Neural progenitor cell (in vitro differentiated cells): ENCODE measurements around the gene PTCD3. TPM values are rescaled to one million over a fixed set of nuclear protein-coding genes. Genes with fewer than 3 reads are reported as not detected.

ENCODE experiments used
- DNase-seq: peaks from one replicate; pipeline ENCODE4 v3.0.0-alpha.2; 2016; ENCODE audit warnings: low spot score
- H2AFZ ChIP-seq: fragments of 200-600 bp; sonication (generic); replicated peaks from 2 replicates; pipeline ENCODE4 v1.6.1; 2016; ENCODE audit warnings: antibody characterized with exemption
- H3F3A ChIP-seq: fragments of 200-600 bp; sonication (generic); 2 replicates; pipeline ENCODE4 v1.6.1; 2016; ENCODE audit warnings: antibody characterized with exemption, low read depth
- H3K27ac ChIP-seq: fragments of 200-600 bp; sonication (generic); 2 replicates; pipeline ENCODE4 v1.5.1; 2016; ENCODE audit warnings: mild to moderate bottlenecking
- H3K27me3 ChIP-seq: fragments of 200-600 bp; sonication (generic); 2 replicates; pipeline ENCODE4 v1.6.1; 2016; ENCODE audit warnings: mild to moderate bottlenecking, moderate library complexity
- H3K36me3 ChIP-seq: fragments of 200-600 bp; sonication (generic); 2 replicates; pipeline ENCODE4 v1.5.1; 2016
- H3K4me1 ChIP-seq: fragments of 200-600 bp; sonication (generic); 2 replicates; pipeline ENCODE4 v1.6.1; 2016; ENCODE audit warnings: mixed run types
- H3K4me2 ChIP-seq: fragments of 200-600 bp; sonication (generic); 2 replicates; pipeline ENCODE4 v1.6.1; 2016
- H3K4me3 ChIP-seq: fragments of 200-600 bp; sonication (generic); 2 replicates; pipeline ENCODE4 v1.5.1; 2016
- H3K79me2 ChIP-seq: fragments of 200-600 bp; sonication (generic); 2 replicates; pipeline ENCODE4 v1.6.1; 2016; ENCODE audit warnings: low read depth
- H3K9ac ChIP-seq: fragments of 200-600 bp; sonication (generic); 2 replicates; pipeline ENCODE4 v1.6.1; 2016
- H3K9me3 ChIP-seq: fragments of 200-600 bp; sonication (generic); 2 replicates; pipeline ENCODE4 v1.5.1; 2016; ENCODE audit warnings: low read depth
- H4K20me1 ChIP-seq: fragments of 200-600 bp; sonication (generic); 2 replicates; pipeline ENCODE4 v1.6.1; 2016; ENCODE audit warnings: low read depth
- H3K27ac Mint-ChIP-seq: 3 replicates; pipeline ENCODE4 v1.8.0; 2021; ENCODE audit warnings: mixed read lengths
- H3K27me3 Mint-ChIP-seq: 2 replicates; pipeline ENCODE4 v1.8.0; 2022; ENCODE audit warnings: low read depth, mild to moderate bottlenecking, inconsistent platforms, moderate library complexity, mixed read lengths; ENCODE audit not compliant: insufficient read depth
- H3K36me3 Mint-ChIP-seq: 3 replicates; pipeline ENCODE4 v1.8.0; 2021; ENCODE audit warnings: mixed read lengths
- H3K4me1 Mint-ChIP-seq: 3 replicates; pipeline ENCODE4 v1.8.0; 2021; ENCODE audit warnings: mixed read lengths
- H3K4me3 Mint-ChIP-seq: 3 replicates; pipeline ENCODE4 v1.8.0; 2021; ENCODE audit warnings: mild to moderate bottlenecking, moderate library complexity, mixed read lengths
- H3K9me3 Mint-ChIP-seq: 3 replicates; pipeline ENCODE4 v1.8.0; 2020; ENCODE audit warnings: mixed read lengths
- EZH2 ChIP-seq: fragments of 200-600 bp; sonication (generic); IDR thresholded peaks from 2 replicates; pipeline ENCODE4 v1.6.1; 2017; ENCODE audit warnings: antibody characterized with exemption, mild to moderate bottlenecking, moderate library complexity
- EZH2phosphoT487 ChIP-seq: fragments of 200-600 bp; sonication (generic); IDR thresholded peaks from 2 replicates; pipeline ENCODE4 v1.6.1; 2017; ENCODE audit warnings: antibody characterized with exemption
- total RNA-seq: library from RNA; depleted of rRNA; stranded (reverse); fragments of >200 nt; gene quantifications from 2 replicates; pipeline ENCODE4 v1.2.3, GENCODE V29; 2015; ENCODE audit warnings: low replicate concordance
- TF ChIP-seq, protein P1 (sequence below): fragments of 200-600 bp; sonication (generic); IDR thresholded peaks from 2 replicates; pipeline ENCODE4 v1.5.1; 2017; ENCODE audit warnings: antibody characterized with exemption, mild to moderate bottlenecking

PTCD3 gene
- total RNA-seq, 1 donor from 2014 or later: 269 TPM

- peaks cover 6% of the 10 kb centered on the region for H3F3A ChIP-seq
- H2AFZ ChIP-seq: no peak overlapping the region
- no peak overlapping the region for H3K4me3 ChIP-seq
- no peaks in the 10 kb centered on the region for H3K4me1 Mint-ChIP-seq
- no peaks in the 10 kb centered on the region for H3K4me1 ChIP-seq
- TF ChIP-seq EZH2 (no peak), EZH2phosphoT487 (no peak)
- TF ChIP-seq, protein P1, sequence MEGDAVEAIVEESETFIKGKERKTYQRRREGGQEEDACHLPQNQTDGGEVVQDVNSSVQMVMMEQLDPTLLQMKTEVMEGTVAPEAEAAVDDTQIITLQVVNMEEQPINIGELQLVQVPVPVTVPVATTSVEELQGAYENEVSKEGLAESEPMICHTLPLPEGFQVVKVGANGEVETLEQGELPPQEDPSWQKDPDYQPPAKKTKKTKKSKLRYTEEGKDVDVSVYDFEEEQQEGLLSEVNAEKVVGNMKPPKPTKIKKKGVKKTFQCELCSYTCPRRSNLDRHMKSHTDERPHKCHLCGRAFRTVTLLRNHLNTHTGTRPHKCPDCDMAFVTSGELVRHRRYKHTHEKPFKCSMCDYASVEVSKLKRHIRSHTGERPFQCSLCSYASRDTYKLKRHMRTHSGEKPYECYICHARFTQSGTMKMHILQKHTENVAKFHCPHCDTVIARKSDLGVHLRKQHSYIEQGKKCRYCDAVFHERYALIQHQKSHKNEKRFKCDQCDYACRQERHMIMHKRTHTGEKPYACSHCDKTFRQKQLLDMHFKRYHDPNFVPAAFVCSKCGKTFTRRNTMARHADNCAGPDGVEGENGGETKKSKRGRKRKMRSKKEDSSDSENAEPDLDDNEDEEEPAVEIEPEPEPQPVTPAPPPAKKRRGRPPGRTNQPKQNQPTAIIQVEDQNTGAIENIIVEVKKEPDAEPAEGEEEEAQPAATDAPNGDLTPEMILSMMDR: no peak
- H3K36me3 ChIP-seq: peaks cover 36% of the 10 kb centered on the region
- DNase-seq: no peak
- no peak overlapping the region for H3K4me3 Mint-ChIP-seq
- peaks cover 55% of the 10 kb centered on the region for H3K36me3 Mint-ChIP-seq
- H3K27me3 ChIP-seq: no peaks in the 10 kb centered on the region
- H3K9me3 ChIP-seq: no peaks in the 10 kb centered on the region
- no peak overlapping the region for H3K27ac Mint-ChIP-seq
- H3K27me3 Mint-ChIP-seq: peaks cover 6% of the 10 kb centered on the region
- H3K79me2 ChIP-seq: no peaks in the 10 kb centered on the region
- no peak overlapping the region for H3K4me2 ChIP-seq
- no peaks in the 10 kb centered on the region for H3K9me3 Mint-ChIP-seq
- H4K20me1 ChIP-seq: peaks cover 3% of the 10 kb centered on the region
- H3K27ac ChIP-seq: no peak overlapping the region
- no peak overlapping the region for H3K9ac ChIP-seq
Observed at GRCh38 chr2:86136141-86136540, 30.1 kb downstream of the PTCD3 start.

DNA sequence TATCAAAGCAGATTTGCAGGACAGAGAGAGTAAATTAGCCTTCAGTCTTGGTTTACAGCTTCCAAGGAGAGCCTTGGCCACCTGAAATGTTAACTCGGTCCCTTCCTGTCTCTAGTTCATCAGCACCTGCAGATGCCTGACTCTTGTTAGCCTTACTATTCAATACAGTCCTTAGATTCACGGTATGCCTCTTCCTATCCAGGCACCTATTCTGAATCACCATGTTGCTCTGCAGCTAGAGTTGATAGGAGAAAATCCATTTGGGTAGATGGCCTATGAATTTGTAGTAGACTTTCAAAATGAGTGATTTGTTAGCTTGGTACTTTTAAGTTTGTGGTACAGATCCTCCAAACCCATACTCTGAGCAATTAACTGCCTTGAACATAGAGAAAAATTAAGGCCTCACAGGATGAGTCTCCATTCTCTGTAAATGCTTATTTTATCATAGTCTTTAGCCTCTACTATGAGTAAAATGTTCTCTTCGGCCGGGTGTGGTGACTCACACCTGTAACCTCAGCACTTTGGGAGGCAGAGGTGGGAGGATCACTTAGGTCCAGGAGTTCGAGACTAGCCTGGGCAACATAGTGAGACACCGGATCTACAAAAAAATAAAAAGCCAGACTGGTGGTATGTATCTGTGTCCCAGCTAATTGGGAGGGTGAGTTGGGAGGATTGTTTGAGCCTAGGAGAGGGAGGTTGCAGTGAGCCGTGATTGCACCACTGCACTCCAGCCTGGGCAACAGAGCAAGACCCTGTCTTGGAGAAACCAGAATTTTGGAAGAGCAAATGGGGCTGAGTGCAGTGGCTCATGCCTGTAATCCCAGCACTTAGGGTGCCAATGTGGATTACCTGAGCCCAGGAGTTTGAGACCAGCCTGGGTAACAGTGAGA lies 32.9 kb downstream of the PTCD3 start:
- H3K27ac ChIP-seq: no peak overlapping the region
- H3K36me3 ChIP-seq: peaks cover 19% of the 10 kb centered on the region
- H3K27me3 Mint-ChIP-seq: peaks cover 2% of the 10 kb centered on the region

DNA sequence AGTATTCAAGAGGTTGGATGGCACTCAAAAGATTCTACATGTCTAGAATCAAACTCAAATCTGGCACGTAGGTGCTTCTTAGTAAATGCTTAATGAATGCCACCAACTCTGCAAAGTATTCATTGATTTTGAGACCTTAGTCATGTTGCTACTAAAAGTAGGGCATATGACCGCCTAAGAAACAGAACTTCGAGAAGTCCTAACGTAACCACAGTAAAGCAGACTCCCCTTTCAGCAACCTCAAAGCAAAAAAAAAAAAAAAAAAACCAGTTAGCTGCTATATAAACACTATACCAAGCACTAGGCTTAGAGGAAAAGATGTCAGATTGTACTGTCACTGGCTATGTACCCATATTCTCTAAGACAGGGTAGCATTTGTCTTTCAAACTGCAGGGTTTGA lies 33.9 kb downstream of the PTCD3 start:
- Mint-ChIP-seq H3K36me3 (peaks cover 47% of the 10 kb centered on the region), H3K4me3 (no peak overlapping the region), H3K27ac (no peak overlapping the region), H3K27me3 (peaks cover 2% of the 10 kb centered on the region), H3K4me1 (no peaks in the 10 kb centered on the region), H3K9me3 (no peaks in the 10 kb centered on the region)
- Histone ChIP-seq H3K27me3 (no peaks in the 10 kb centered on the region), H3K36me3 (peaks cover 11% of the 10 kb centered on the region), H3K9ac (no peak overlapping the region), H2AFZ (no peak overlapping the region), H3K4me2 (no peak overlapping the region), H3K4me3 (no peak overlapping the region), H3K9me3 (no peaks in the 10 kb centered on the region), H3F3A (peaks cover 32% of the 10 kb centered on the region), H4K20me1 (peaks cover 3% of the 10 kb centered on the region), H3K79me2 (no peaks in the 10 kb centered on the region), H3K27ac (no peak overlapping the region), H3K4me1 (no peaks in the 10 kb centered on the region)
- no peak for DNase-seq
- TF ChIP-seq, protein P1: no peak
- TF ChIP-seq EZH2phosphoT487: no peak
- no peak for TF ChIP-seq EZH2

More for the DNA sequence above, 32.9 kb downstream of the PTCD3 start:
- Histone ChIP-seq H3K4me1 (no peaks in the 10 kb centered on the region), H3K79me2 (no peaks in the 10 kb centered on the region), H3K27me3 (no peaks in the 10 kb centered on the region), H3K4me2 (no peak overlapping the region), H3K9ac (no peak overlapping the region), H4K20me1 (peaks cover 3% of the 10 kb centered on the region), H3K9me3 (no peaks in the 10 kb centered on the region), H2AFZ (no peak overlapping the region), H3K4me3 (no peak overlapping the region), H3F3A (peaks cover 27% of the 10 kb centered on the region)
- no peak for DNase-seq
- H3K9me3 Mint-ChIP-seq: no peaks in the 10 kb centered on the region
- H3K36me3 Mint-ChIP-seq: peaks cover 43% of the 10 kb centered on the region
- no peaks in the 10 kb centered on the region for H3K4me1 Mint-ChIP-seq
- H3K27ac Mint-ChIP-seq: no peak overlapping the region
- TF ChIP-seq EZH2phosphoT487 (no peak), EZH2 (no peak)
- TF ChIP-seq, protein P1: no peak
- H3K4me3 Mint-ChIP-seq: no peak overlapping the region
